ENCODE measurements around the gene ARL15.
"Not testable (repeated sequence)": the region's sequence is repeated elsewhere in the genome, so short reads cannot be mapped to it uniquely, and the experiment has no call there.

Gene ARL15

GRCh38 chr5:54073131-54073530, 237.2 kb downstream of the ARL15 start:
- H3K36me3 ChIP-seq (ENCODE audit: insufficient read depth, low read length), result no peaks in the 10 kb centered on the region; the same call in 1 of the 2 replicates
- ATAC-seq (ENCODE audit: insufficient read depth, low read depth) (no peak), DNase-seq (no peak)
- no peak overlapping the region for H3K4me2 ChIP-seq (ENCODE audit: insufficient read depth, low read length)
- H3K9ac ChIP-seq (ENCODE audit: low read depth, low read length), result no peak overlapping the region
- no peaks in the 10 kb centered on the region for H4K20me1 ChIP-seq (ENCODE audit: insufficient read depth, low read length)
- H3K27me3 ChIP-seq (ENCODE audit: insufficient read depth, low read length, poor library complexity), result no peaks in the 10 kb centered on the region
- H3K9me3 ChIP-seq (ENCODE audit: insufficient read depth, low read length, severe bottlenecking), result no peaks in the 10 kb centered on the region
- H3K27ac ChIP-seq (ENCODE audit: low read length), result no peak overlapping the region
- no peaks in the 10 kb centered on the region for H3K79me2 ChIP-seq (ENCODE audit: insufficient read depth, low read length)
- no peak for TF ChIP-seq CTCF (IDR thresholded peaks at IDR 0.05; ENCODE audit: borderline replicate concordance, extremely low read depth, low read length, poor library complexity, severe bottlenecking)
- no peak for TF ChIP-seq EZH2 (IDR thresholded peaks at IDR 0.05; ENCODE audit: borderline replicate concordance, low read depth, low read length, severe bottlenecking)
- H3K4me3 ChIP-seq (ENCODE audit: low read depth in 1 of 2, low read length in 2 of 2), result no peak overlapping the region
- H2AFZ ChIP-seq (ENCODE audit: low read depth, low read length), result no peak overlapping the region
- H3K4me1 ChIP-seq (ENCODE audit: insufficient read depth, low read length), result no peaks in the 10 kb centered on the region

- no peak for DNase-seq
- no peaks in the 10 kb centered on the region for H4K20me1 ChIP-seq (ENCODE audit: insufficient read depth, low read length)
- H3K9ac ChIP-seq (ENCODE audit: low read depth, low read length), result no peak overlapping the region
- no peak overlapping the region for H3K4me2 ChIP-seq (ENCODE audit: insufficient read depth, low read length)
- H3K27ac ChIP-seq (ENCODE audit: low read length), result no peak overlapping the region
- H3K36me3 ChIP-seq (ENCODE audit: insufficient read depth, low read length), result no peaks in the 10 kb centered on the region
- no peaks in the 10 kb centered on the region for H3K9me3 ChIP-seq (ENCODE audit: insufficient read depth, low read length, severe bottlenecking)
- no peak for ATAC-seq (ENCODE audit: insufficient read depth, low read depth)
- no peaks in the 10 kb centered on the region for H3K79me2 ChIP-seq (ENCODE audit: insufficient read depth, low read length)
- TF ChIP-seq CTCF (IDR thresholded peaks at IDR 0.05; ENCODE audit: borderline replicate concordance, extremely low read depth, low read length, poor library complexity, severe bottlenecking) (no peak), EZH2 (IDR thresholded peaks at IDR 0.05; ENCODE audit: borderline replicate concordance, low read depth, low read length, severe bottlenecking) (no peak)
- no peaks in the 10 kb centered on the region for H3K4me1 ChIP-seq (ENCODE audit: insufficient read depth, low read length)
- no peak overlapping the region for H2AFZ ChIP-seq (ENCODE audit: low read depth, low read length)
- no peaks in the 10 kb centered on the region for H3K27me3 ChIP-seq (ENCODE audit: insufficient read depth, low read length, poor library complexity)
- no peak overlapping the region for H3K4me3 ChIP-seq (ENCODE audit: low read depth in 1 of 2, low read length in 2 of 2)
Observed at GRCh38 chr5:54066433-54066832, 243.9 kb downstream of the ARL15 start.

DNA sequence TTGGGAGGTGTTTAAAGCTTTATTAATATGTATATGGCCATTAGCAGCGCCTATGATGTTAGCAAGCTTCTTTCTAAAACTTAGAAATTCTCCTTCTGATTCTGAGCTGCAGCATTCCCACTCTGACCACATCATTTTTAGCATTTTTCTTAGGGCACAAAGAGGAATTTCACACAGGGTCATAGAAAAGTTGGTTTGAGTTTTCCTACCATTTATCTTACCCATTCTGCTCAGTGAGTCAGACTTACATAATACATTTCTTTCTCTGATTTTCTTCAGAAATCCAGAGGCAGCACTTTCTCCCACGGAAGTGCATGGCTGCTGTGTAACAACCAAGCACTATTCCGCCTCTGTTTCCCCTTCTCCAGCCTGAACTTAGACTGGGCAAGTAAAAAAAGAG, 246.6 kb downstream of the ARL15 start:
- DNase-seq (no peak), ATAC-seq (ENCODE audit: insufficient read depth, low read depth) (no peak)
- H3K9ac ChIP-seq (ENCODE audit: low read depth, low read length), result no peak overlapping the region
- H2AFZ ChIP-seq (ENCODE audit: low read depth, low read length), result no peak overlapping the region
- no peaks in the 10 kb centered on the region for H3K36me3 ChIP-seq (ENCODE audit: insufficient read depth, low read length)
- H3K4me1 ChIP-seq (ENCODE audit: insufficient read depth, low read length), result no peaks in the 10 kb centered on the region
- no peaks in the 10 kb centered on the region for H3K9me3 ChIP-seq (ENCODE audit: insufficient read depth, low read length, severe bottlenecking)
- H3K27ac ChIP-seq (ENCODE audit: low read length), result no peak overlapping the region
- TF ChIP-seq CTCF (IDR thresholded peaks at IDR 0.05; ENCODE audit: borderline replicate concordance, extremely low read depth, low read length, poor library complexity, severe bottlenecking), result no peak
- H3K27me3 ChIP-seq (ENCODE audit: insufficient read depth, low read length, poor library complexity), result no peaks in the 10 kb centered on the region
- H4K20me1 ChIP-seq (ENCODE audit: insufficient read depth, low read length), result no peaks in the 10 kb centered on the region
- no peak overlapping the region for H3K4me2 ChIP-seq (ENCODE audit: insufficient read depth, low read length)
- no peak overlapping the region for H3K4me3 ChIP-seq (ENCODE audit: low read depth in 1 of 2, low read length in 2 of 2)
- H3K79me2 ChIP-seq (ENCODE audit: insufficient read depth, low read length), result no peaks in the 10 kb centered on the region

DNA sequence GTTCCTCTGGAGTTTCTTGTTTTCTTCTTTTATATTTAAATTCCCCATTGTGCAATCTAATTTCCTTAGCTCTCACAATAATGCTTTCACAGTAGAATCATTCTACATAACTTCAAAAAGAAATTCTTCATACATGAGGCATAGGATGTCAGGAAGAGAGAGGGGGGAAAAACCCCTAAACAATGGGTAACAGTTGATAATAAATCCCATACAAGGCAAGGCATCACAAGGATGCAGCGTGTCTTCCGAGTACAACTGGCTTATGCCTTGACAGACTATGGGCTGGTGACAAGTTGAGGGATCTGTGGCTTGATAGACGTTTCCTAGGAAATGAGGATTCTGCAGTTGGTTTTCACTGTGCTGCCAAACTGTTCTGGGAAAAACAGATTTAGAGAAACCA, 247.4 kb downstream of the ARL15 start:
- DNase-seq (no peak), ATAC-seq (ENCODE audit: insufficient read depth, low read depth) (no peak)
- no peak overlapping the region for H3K4me3 ChIP-seq (ENCODE audit: low read depth in 1 of 2, low read length in 2 of 2)
- no peak overlapping the region for H2AFZ ChIP-seq (ENCODE audit: low read depth, low read length)
- no peaks in the 10 kb centered on the region for H3K9me3 ChIP-seq (ENCODE audit: insufficient read depth, low read length, severe bottlenecking)
- H4K20me1 ChIP-seq (ENCODE audit: insufficient read depth, low read length), result no peaks in the 10 kb centered on the region
- no peak overlapping the region for H3K27ac ChIP-seq (ENCODE audit: low read length)
- no peak for TF ChIP-seq CTCF (IDR thresholded peaks at IDR 0.05; ENCODE audit: borderline replicate concordance, extremely low read depth, low read length, poor library complexity, severe bottlenecking)
- no peak for TF ChIP-seq EZH2 (IDR thresholded peaks at IDR 0.05; ENCODE audit: borderline replicate concordance, low read depth, low read length, severe bottlenecking)
- H3K4me2 ChIP-seq (ENCODE audit: insufficient read depth, low read length), result no peak overlapping the region
- H3K27me3 ChIP-seq (ENCODE audit: insufficient read depth, low read length, poor library complexity), result no peaks in the 10 kb centered on the region
- H3K79me2 ChIP-seq (ENCODE audit: insufficient read depth, low read length), result no peaks in the 10 kb centered on the region
- no peaks in the 10 kb centered on the region for H3K36me3 ChIP-seq (ENCODE audit: insufficient read depth, low read length)
- no peaks in the 10 kb centered on the region for H3K4me1 ChIP-seq (ENCODE audit: insufficient read depth, low read length)
- no peak overlapping the region for H3K9ac ChIP-seq (ENCODE audit: low read depth, low read length)

GRCh38 chr5:54060919-54061318, 249.5 kb downstream of the ARL15 start:
- not testable (repeated sequence) for H3K27ac ChIP-seq (ENCODE audit: low read length); H3K36me3 ChIP-seq (ENCODE audit: insufficient read depth, low read length); DNase-seq; H3K9ac ChIP-seq (ENCODE audit: low read depth, low read length); H3K79me2 ChIP-seq (ENCODE audit: insufficient read depth, low read length); ATAC-seq (ENCODE audit: insufficient read depth, low read depth); H3K27me3 ChIP-seq (ENCODE audit: insufficient read depth, low read length, poor library complexity); H2AFZ ChIP-seq (ENCODE audit: low read depth, low read length); H3K9me3 ChIP-seq (ENCODE audit: insufficient read depth, low read length, severe bottlenecking); H3K4me3 ChIP-seq (ENCODE audit: low read depth in 1 of 2, low read length in 2 of 2); H4K20me1 ChIP-seq (ENCODE audit: insufficient read depth, low read length); H3K4me2 ChIP-seq (ENCODE audit: insufficient read depth, low read length); H3K4me1 ChIP-seq (ENCODE audit: insufficient read depth, low read length)
